HG02623 (cell line): ENCODE results near the gene TXNRD3.
"Not testable (repeated sequence)": the region's sequence is repeated elsewhere in the genome, so short reads cannot be mapped to it uniquely, and the experiment has no call there.

Source experiments
- ATAC-seq: cut with Tn5 transposase; IDR thresholded peaks from one replicate; pipeline ENCODE4 v1.9.1; 2021; ENCODE audit warnings: moderate library complexity; ENCODE audit not compliant: unreplicated experiment

TXNRD3 gene

GRCh38 chr3:126604691-126605090 is 50.2 kb downstream of the TXNRD3 start:
- no peak for ATAC-seq

GRCh38 chr3:126599101-126599500 is 55.8 kb downstream of the TXNRD3 start:
- no peak for ATAC-seq

GRCh38 chr3:126595479-126595878 is 59.4 kb downstream of the TXNRD3 start:
- not testable (repeated sequence) for ATAC-seq

- ATAC-seq = not testable (repeated sequence)
Observed at GRCh38 chr3:126591515-126591914, 63.4 kb downstream of the TXNRD3 start.

- ATAC-seq = no peak
Observed at GRCh38 chr3:126582311-126582710, 72.6 kb downstream of the TXNRD3 start.

GRCh38 chr3:126581569-126581968 is 73.4 kb downstream of the TXNRD3 start:
- no peak for ATAC-seq

GRCh38 chr3:126580746-126581145 is 74.2 kb downstream of the TXNRD3 start:
- ATAC-seq = no peak

GRCh38 chr3:126578702-126579101 is 76.2 kb downstream of the TXNRD3 start:
- no peak for ATAC-seq

GRCh38 chr3:126577261-126577660 is 77.7 kb downstream of the TXNRD3 start:
- ATAC-seq = no peak

GRCh38 chr3:126573492-126574117 is 81.3 kb downstream of the TXNRD3 start:
- ATAC-seq = no peak

GRCh38 chr3:126571078-126571477 is 83.8 kb downstream of the TXNRD3 start:
- ATAC-seq = no peak

GRCh38 chr3:126570103-126570541 is 84.8 kb downstream of the TXNRD3 start:
- ATAC-seq = no peak

- no peak for ATAC-seq
Observed at GRCh38 chr3:126569390-126569975, 85.4 kb downstream of the TXNRD3 start.

GRCh38 chr3:126568776-126569342 is 86.1 kb downstream of the TXNRD3 start:
- no peak for ATAC-seq

GRCh38 chr3:126567696-126568438 is 87.1 kb downstream of the TXNRD3 start:
- no peak for ATAC-seq

GRCh38 chr3:126562737-126563276 is 92.1 kb downstream of the TXNRD3 start:
- no peak for ATAC-seq

GRCh38 chr3:126558336-126559071 is 96.4 kb downstream of the TXNRD3 start, which contains the start of gene C3orf22:
Gene C3orf22 (minus strand): TSS chr3:126558932. CDS start chr3:126553390, 5,542 bp downstream.
- ATAC-seq = no peak

- ATAC-seq = no peak
Observed at GRCh38 chr3:126557761-126558160, 97.2 kb downstream of the TXNRD3 start.

- ATAC-seq = no peak
Observed at GRCh38 chr3:126557415-126557745, 97.5 kb downstream of the TXNRD3 start.
